Aorta (tissue), 5 donors: ENCODE results near the gene OR2V1. TPM values are rescaled to one million over a fixed set of nuclear protein-coding genes. Genes with fewer than 3 reads are reported as not detected.
"Not testable (repeated sequence)": the region's sequence is repeated elsewhere in the genome, so short reads cannot be mapped to it uniquely, and the experiment has no call there.

Experiments used
- ATAC-seq: fragments of 200-7000 bp; cut with Tn5 transposase; one replicate; pipeline ENCODE4 v1.9.1; 2022; ENCODE audit warnings: moderate library complexity; ENCODE audit not compliant: low FRiP score
- DNase-seq, 2 donors: peaks; one replicate each; pipeline ENCODE4 v3.0.0-alpha.2; 2020
- H3K27ac ChIP-seq, 2 donors: one replicate each; pipeline ENCODE4 v1.5.1; 2013; ENCODE audit warnings: low read length in 2 of 2, mild to moderate bottlenecking in 2 of 2, moderate library complexity in 2 of 2, control low read depth in 1 of 2, inconsistent platforms in 1 of 2, low read depth in 1 of 2
- H3K27me3 ChIP-seq, 2 donors: one replicate each; pipeline ENCODE4 v1.6.1; 2013; ENCODE audit warnings: control low read depth in 1 of 2, low read length in 1 of 2, mild to moderate bottlenecking in 1 of 2, moderate library complexity in 1 of 2; ENCODE audit not compliant: insufficient read depth in 2 of 2, control insufficient read depth in 1 of 2
- H3K36me3 ChIP-seq, 2 donors: one replicate each; pipeline ENCODE4 v1.6.1; 2013; ENCODE audit warnings: control low read depth in 1 of 2, low read length in 1 of 2, mild to moderate bottlenecking in 1 of 2; ENCODE audit not compliant: insufficient read depth in 2 of 2, control insufficient read depth in 1 of 2
- H3K4me1 ChIP-seq, 2 donors: one replicate each; pipeline ENCODE4 v1.6.1; 2013; ENCODE audit warnings: low read length in 2 of 2, control low read depth in 1 of 2, mild to moderate bottlenecking in 1 of 2, moderate library complexity in 1 of 2; ENCODE audit not compliant: insufficient read depth in 2 of 2, control insufficient read depth in 1 of 2
- H3K4me3 ChIP-seq, 2 donors: one replicate each; pipeline ENCODE4 v1.5.1; 2013; ENCODE audit warnings: low read length in 2 of 2, control low read depth in 1 of 2, mild to moderate bottlenecking in 1 of 2
- H3K9me3 ChIP-seq: one replicate; pipeline ENCODE4 v1.6.1; 2013; ENCODE audit warnings: mild to moderate bottlenecking, low read length; ENCODE audit not compliant: control insufficient read depth
- WGBS, 2 donors: extraction: QIAGEN DNeasy Blood & Tissue Kit; methylation state at CpG; one replicate each; pipeline ENCODE4 v1.1.7; 2013; 5-methylcytosine and 5-hydroxymethylcytosine counted together
- intact Hi-C, 2 donors: fragments of 100-400 bp; cut with DNase I; formaldehyde crosslinking; loops; one replicate each; pipeline versions ENCODE4 v1.14.2 to v1.15.0; 2022
- polyA plus RNA-seq, 2 donors: library from polyadenylated mRNA; stranded (reverse); fragments of 200-250 nt; gene quantifications; one replicate each; pipeline ENCODE4 v1.2.3, GENCODE V29; 2013
- total RNA-seq, 2 donors: library from RNA; stranded (reverse); fragmentation: NEBNext Ultra II Directional; extraction: Animal tissue kit (Norgen Biotek cat#: 25700); gene quantifications; one replicate each; pipeline ENCODE4 v1.2.1, GENCODE V29; 2021
- donor health status: healthy with polysubstance abuse.
- donor health status: Bipolar disorder and iron deficiency.
- donor health status: DM: no; HTN: no; CAD: no.
- donor health status: DM: no; HTN: no; CAD: no.
- donor health status: DM: yes; HTN: yes; CAD: no.

The OR2V1 gene
- total and polyA plus RNA-seq, 4 donors = not detected

DNA sequence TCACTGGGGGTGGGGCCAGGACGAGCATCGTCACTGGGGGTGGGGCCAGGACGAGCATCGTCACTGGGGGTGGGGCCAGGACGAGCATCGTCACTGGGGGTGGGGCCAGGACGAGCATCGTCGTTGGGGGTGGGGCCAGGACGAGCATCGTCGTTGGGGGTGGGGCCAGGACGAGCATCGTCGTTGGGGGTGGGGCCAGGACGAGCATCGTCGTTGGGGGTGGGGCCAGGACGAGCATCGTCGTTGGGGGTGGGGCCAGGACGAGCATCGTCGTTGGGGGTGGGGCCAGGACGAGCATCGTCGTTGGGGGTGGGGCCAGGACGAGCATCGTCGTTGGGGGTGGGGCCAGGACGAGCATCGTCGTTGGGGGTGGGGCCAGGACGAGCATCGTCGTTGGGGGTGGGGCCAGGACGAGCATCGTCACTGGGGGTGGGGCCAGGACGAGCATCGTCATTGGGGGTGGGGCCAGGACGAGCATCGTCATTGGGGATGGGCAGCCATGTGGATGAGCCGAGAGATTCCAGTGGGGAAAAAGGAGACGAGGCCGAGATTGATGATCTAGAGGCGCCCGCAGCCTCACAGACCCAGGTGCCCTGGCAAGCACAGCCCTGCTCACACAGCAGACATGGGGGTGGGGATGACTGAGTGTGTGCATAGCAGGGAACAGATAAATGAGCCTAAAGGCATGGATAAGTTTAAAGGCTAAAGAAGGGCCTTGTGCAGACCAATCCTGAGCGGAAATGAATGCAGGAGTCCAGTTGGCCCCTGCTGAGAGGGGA, 30.0 kb upstream of the OR2V1 start:
- intact Hi-C loops, H3K27me3 ChIP-seq, H3K4me3 ChIP-seq, H3K9me3 ChIP-seq, H3K27ac ChIP-seq, DNase-seq, H3K4me1 ChIP-seq, ATAC-seq, H3K36me3 ChIP-seq: not testable (repeated sequence)
- WGBS, 2 donors = 11 to 13% methylated on average over 12 to 33 of the region's 48 CpGs

DNA sequence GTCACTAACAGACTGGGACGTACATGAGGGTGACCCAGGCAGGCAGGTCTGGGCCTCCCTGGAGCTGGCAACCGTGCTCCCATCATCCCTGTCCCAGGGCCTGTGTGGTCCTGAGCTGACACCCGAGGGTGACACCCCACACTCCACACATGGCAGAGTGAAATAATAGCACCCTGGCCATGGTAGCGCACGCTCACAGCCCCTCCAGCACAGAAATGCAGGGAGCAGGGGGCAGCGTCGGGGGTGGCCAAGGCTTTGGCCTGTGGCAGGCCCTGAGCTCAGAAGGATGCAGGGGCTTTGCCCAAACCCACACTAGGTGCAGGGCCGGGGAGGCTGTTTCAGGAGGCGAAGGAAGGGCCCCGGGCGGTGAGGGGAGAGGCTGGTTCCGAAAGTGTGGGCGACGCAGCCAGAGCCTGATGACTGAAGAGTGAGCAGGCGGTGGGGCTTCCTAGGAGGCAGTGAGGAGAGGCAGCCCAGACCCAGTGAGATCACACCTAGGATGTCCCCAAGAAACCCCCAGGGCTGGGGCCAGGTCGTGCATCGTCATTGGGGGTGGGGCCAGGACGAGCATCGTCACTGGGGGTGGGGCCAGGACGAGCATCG, 29.3 kb upstream of the OR2V1 start:
- peak; percentile 58 for ATAC-seq
- H3K27me3 ChIP-seq = no peaks in the 10 kb centered on the region
- H3K4me1 ChIP-seq = no peaks in the 10 kb centered on the region
- no peaks in the 10 kb centered on the region for H3K36me3 ChIP-seq
- WGBS, 2 donors = 45 to 59% methylated on average over 17 to 21 of the region's 21 CpGs
- peak in 1 of 2 donors; percentile 82 for DNase-seq
- no peak overlapping the region for H3K27ac ChIP-seq
- no peak overlapping the region for H3K4me3 ChIP-seq
- intact Hi-C loops = no loop called here
- H3K9me3 ChIP-seq = no peaks in the 10 kb centered on the region

DNA sequence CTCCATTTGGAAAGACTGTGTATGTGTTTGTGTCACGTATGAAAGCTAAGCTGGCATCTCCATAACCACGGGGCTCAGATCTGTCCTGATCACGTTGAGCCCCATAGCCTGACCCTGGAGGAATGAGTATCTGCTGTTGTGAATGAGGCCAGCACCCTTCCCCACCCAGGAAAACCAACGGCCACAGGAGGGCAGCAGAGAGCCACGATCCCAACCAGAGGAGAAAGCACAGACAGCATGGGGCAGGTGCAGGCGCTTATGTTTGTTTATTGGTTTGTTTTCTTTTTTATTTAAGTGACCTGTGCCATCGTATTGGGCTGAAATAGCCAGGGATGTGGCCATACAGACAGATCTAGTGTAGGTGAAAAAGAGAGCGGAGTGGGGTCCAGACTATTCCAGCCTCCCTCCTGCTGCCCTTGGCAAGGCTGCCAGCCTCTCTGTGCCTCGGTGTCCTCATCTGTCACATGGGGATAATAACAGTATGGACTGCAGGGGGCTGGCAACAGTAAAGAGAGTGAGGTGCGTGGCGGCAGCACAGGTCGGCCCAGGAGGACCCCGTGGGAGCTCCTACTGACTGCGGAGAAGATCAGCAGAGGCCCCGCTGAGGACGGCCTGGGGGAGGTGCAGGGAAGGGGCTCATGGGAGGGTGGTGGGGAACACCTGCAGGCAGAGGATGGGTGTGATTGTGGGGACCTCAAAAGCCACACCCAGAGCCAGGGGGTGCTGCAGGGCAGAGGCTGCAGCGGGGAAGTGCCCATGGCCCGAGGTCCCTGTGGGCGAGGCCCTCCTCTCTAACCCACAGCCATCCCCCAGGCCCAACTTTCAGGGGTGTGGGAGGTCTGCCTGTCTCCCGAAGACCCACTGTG, 28.6 kb upstream of the OR2V1 start:
- Histone ChIP-seq H3K27me3 (no peaks in the 10 kb centered on the region), H3K9me3 (no peaks in the 10 kb centered on the region), H3K27ac (no peak overlapping the region), H3K4me3 (no peak overlapping the region), H3K4me1 (no peaks in the 10 kb centered on the region), H3K36me3 (no peaks in the 10 kb centered on the region)
- 52 to 56% methylated on average over 20 of the region's 20 CpGs for WGBS, 2 donors
- intact Hi-C loops = loop anchor here in 1 of 2 donors (10.0 kb wide), 1 partner anchor 375 kb away; no protein-coding TSS in a partner anchor
- ATAC-seq (peak; percentile 91), DNase-seq (peak; percentile 88 to 96)

DNA sequence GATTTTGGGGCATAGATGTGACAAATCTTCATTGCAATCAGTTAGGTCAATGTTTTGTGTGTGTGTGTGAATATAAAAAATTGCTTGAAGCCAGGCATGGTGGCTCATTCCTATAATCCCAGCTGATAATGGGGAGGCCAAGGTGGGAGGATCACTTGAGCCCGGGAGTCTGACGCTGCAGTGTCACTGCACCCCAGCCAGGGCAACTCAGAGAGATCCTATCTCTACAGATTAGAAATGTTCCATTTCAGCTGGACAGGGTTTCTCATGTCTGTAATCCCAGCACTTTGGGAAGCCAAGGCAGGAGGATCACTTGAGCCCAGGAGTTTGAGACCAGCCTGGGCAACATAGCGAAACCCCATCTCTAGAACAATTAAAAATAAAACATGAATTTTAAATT, 27.9 kb upstream of the OR2V1 start:
- Histone ChIP-seq H3K4me3 (no peak overlapping the region), H3K36me3 (no peaks in the 10 kb centered on the region), H3K27ac (no peak overlapping the region), H3K4me1 (no peaks in the 10 kb centered on the region), H3K9me3 (no peaks in the 10 kb centered on the region), H3K27me3 (no peaks in the 10 kb centered on the region)
- 91 to 93% methylated on average over 3 of the region's 3 CpGs for WGBS, 2 donors
- intact Hi-C loops = loop anchor here in 1 of 2 donors (10.0 kb wide), 1 partner anchor 374 kb away; no protein-coding TSS in a partner anchor
- ATAC-seq (no peak), DNase-seq (no peak)

DNA sequence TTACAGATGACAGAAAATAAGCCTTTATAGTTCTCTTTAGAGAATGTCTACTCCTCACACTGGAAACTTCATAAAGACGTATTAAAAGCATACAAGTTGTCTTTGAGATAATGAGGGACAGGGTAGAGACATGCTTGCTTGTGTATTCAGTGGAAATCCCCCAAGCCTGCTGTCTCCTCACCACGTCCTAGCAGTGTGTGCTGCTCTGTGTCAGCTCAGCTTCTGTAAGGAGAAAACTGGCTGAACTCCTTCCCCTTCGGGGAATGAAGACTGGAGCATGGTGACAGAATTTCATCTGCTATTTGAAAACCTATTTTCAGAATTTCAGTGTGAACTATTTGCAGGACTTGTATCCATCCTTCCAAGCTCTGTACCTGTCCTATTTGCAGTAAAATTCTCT, 25.8 kb upstream of the OR2V1 start:
- no peaks in the 10 kb centered on the region for H3K36me3 ChIP-seq
- no peaks in the 10 kb centered on the region for H3K4me1 ChIP-seq
- no peaks in the 10 kb centered on the region for H3K9me3 ChIP-seq
- H3K27me3 ChIP-seq = no peaks in the 10 kb centered on the region
- ATAC-seq (no peak), DNase-seq (no peak)
- intact Hi-C loops = loop anchor here in 1 of 2 donors (10.0 kb wide), 1 partner anchor 372 kb away; no protein-coding TSS in a partner anchor
- no peak overlapping the region for H3K27ac ChIP-seq
- 39 to 41% methylated on average over 3 of the region's 3 CpGs for WGBS, 2 donors
- no peak overlapping the region for H3K4me3 ChIP-seq

DNA sequence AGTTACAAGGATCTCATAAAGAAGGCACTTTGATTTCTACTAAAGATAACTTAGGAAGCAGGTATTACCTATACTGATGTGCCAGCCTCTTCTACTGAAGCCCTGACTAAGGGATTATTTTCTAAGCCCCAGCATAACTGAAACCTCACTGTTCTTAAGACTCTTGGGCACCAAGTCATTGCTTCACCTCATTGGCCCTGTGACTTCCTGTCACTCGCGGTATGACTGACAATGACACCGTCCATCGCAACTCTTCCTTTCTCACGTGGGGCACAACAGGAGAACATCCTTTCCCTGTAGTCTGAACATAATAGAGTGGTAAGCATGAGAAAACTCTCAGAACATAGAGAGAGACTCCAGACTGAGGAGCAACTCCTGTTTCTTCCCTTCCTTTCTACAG, 22.8 kb upstream of the OR2V1 start:
- no peak for DNase-seq
- Histone ChIP-seq H3K4me1 (no peaks in the 10 kb centered on the region), H3K36me3 (no peaks in the 10 kb centered on the region), H3K27me3 (no peaks in the 10 kb centered on the region), H3K4me3 (no peak overlapping the region), H3K27ac (no peak overlapping the region), H3K9me3 (no peaks in the 10 kb centered on the region)
- 75 to 84% methylated on average over 5 of the region's 5 CpGs for WGBS, 2 donors
- intact Hi-C loops = loop anchor here in 1 of 2 donors (10.0 kb wide), 1 partner anchor 369 kb away; no protein-coding TSS in a partner anchor
- no peak for ATAC-seq

DNA sequence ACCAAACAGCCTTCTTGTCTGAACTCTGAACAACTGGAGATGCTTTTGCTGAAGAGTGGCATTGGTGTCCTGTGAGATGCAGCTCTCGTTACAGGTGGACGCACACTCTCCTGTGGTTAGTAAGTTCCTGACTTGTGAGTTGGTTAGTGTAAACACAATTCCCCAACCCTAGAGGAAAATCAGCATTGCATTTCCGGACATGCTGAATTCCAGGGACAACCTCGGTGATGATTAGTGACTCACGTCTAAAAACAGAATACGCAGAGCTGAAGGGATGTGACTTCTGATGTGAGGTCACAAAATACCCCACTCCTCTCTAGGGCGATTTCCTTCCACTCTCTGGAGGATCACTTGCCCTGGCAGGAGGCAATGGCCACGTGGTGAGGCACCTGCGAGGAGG, 21.4 kb upstream of the OR2V1 start:
- intact Hi-C loops = loop anchor here in 1 of 2 donors (10.0 kb wide), 1 partner anchor 368 kb away; no protein-coding TSS in a partner anchor
- no peaks in the 10 kb centered on the region for H3K36me3 ChIP-seq
- no peaks in the 10 kb centered on the region for H3K4me1 ChIP-seq
- DNase-seq (no peak), ATAC-seq (no peak)
- 69 to 72% methylated on average over 9 of the region's 9 CpGs for WGBS, 2 donors
- H3K9me3 ChIP-seq = no peaks in the 10 kb centered on the region
- no peak overlapping the region for H3K27ac ChIP-seq
- H3K4me3 ChIP-seq = no peak overlapping the region
- H3K27me3 ChIP-seq = no peaks in the 10 kb centered on the region

DNA sequence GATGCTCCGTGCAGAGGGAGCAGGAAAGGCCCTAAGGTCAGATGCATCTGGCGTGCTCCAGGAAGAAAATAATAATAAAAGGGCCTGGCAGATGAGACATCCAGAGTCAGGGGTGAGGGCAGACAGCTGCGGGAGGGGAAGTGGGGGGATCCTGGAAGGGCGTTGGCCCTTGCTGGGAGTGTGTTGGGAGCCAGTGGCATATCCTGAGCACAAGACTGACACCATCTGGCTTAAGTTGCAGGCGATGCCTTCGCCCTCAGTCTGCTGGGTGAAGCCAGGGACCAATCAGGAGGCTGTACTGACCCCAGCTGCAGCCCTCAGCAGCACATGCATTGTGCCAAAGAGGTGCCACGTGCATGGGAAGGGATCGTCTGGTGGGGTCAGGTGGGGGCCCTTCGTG, 20.2 kb upstream of the OR2V1 start:
- Histone ChIP-seq H3K27me3 (no peaks in the 10 kb centered on the region), H3K27ac (no peak overlapping the region), H3K36me3 (no peaks in the 10 kb centered on the region), H3K9me3 (no peaks in the 10 kb centered on the region), H3K4me3 (no peak overlapping the region), H3K4me1 (no peaks in the 10 kb centered on the region)
- 27 to 34% methylated on average over 9 of the region's 9 CpGs for WGBS, 2 donors
- ATAC-seq = no peak
- intact Hi-C loops = loop anchor here in 1 of 2 donors (10.0 kb wide), 1 partner anchor 366 kb away; no protein-coding TSS in a partner anchor
- DNase-seq = no peak
